ENCODE results near the gene ALK. TPM values are rescaled to one million over a fixed set of nuclear protein-coding genes. Genes with fewer than 3 reads are reported as not detected.

The ALK gene
- total RNA-seq, 1 experiment from 2014 or later = not detected

DNA sequence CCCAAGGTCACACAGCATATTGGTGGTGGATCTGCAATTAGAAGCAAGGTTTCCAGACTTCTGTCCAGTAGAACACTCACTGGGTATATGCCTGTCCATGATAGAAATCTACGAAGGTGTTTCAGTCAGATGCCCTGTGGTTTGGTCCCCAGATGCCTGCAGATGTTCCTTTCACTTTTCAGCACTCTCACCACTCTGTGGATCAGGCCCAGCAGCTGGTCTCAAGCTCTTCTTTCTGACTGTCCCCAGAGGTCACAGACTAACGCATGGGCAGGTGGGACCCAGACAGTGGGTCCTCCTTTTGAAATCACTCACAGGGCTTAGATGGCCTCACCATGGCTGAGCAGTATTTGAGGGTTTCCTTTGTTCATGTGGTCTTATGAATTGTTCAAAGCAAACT, 376.5 kb downstream of the ALK start:
- Histone ChIP-seq H3T11ph (ENCODE audit: low read length) (no peak overlapping the region), H2AK5ac (ENCODE audit: insufficient read length, low read length) (no peak overlapping the region), H3K4ac (ENCODE audit: low read depth, low read length) (no peak overlapping the region), H2BK120ac (ENCODE audit: low read depth, low read length, poor library complexity, severe bottlenecking) (no peak overlapping the region), H4K91ac (ENCODE audit: insufficient read length, low read depth, low read length) (no peak overlapping the region), H2BK12ac (ENCODE audit: insufficient read length, low read depth, low read length) (no peak overlapping the region), H3K4me1 (ENCODE audit: insufficient read depth, low read length) (no peaks in the 10 kb centered on the region), H3K9me3 (ENCODE audit: control insufficient read depth, low read depth, low read length) (no peaks in the 10 kb centered on the region), H3K23ac (ENCODE audit: insufficient read length, low read depth, low read length) (no peak overlapping the region), H3K79me1 (ENCODE audit: insufficient read depth, low read depth, low read length, poor library complexity, severe bottlenecking) (no peaks in the 10 kb centered on the region), H2BK20ac (ENCODE audit: low read depth, low read length, poor library complexity, severe bottlenecking) (no peak overlapping the region), H4K8ac (replicated peaks; ENCODE audit: insufficient read length, low read depth, low read length) (no peak overlapping the region), H3K4me2 (ENCODE audit: insufficient read depth, insufficient read length, low read length) (no peak overlapping the region), H3K27me3 (ENCODE audit: insufficient read depth, low read length) (no peaks in the 10 kb centered on the region), H3K18ac (ENCODE audit: insufficient read length, low read depth, low read length) (no peak overlapping the region), H3K79me2 (ENCODE audit: insufficient read depth, low read length) (no peaks in the 10 kb centered on the region), H3K14ac (ENCODE audit: insufficient read depth, low read length) (no peak overlapping the region), H3K9ac (ENCODE audit: extremely low read depth, insufficient read length, low read length) (no peak overlapping the region), H4K5ac (ENCODE audit: insufficient read length, low read depth, low read length) (no peak overlapping the region), H2BK15ac (ENCODE audit: low read depth, low read length) (no peak overlapping the region), H4K20me1 (ENCODE audit: control insufficient read depth, insufficient read depth, insufficient read length) (no peaks in the 10 kb centered on the region), H2AFZ (ENCODE audit: low read length) (no peak overlapping the region), H2BK5ac (ENCODE audit: insufficient read length, low read length) (no peak overlapping the region), H3K23me2 (ENCODE audit: insufficient read length, low read depth, low read length, poor library complexity, severe bottlenecking) (no peaks in the 10 kb centered on the region), H3K56ac (ENCODE audit: insufficient read length, low read depth, low read length) (no peak overlapping the region), H3K27ac (ENCODE audit: insufficient read length, low read depth, low read length) (no peak overlapping the region)
- H3K9me3 Mint-ChIP-seq = no peaks in the 10 kb centered on the region
- DNase-seq = no peak
- WGBS (ENCODE audit: extremely low coverage, insufficient read length, low lambda C conversion rate) = no CpG with 5 or more reads among the region's 2 CpGs
- no peak overlapping the region for H3K4me3 Mint-ChIP-seq
- peaks cover 0 to 2% (median 0%) of the 10 kb centered on the region in 3 experiments; a peak in 1 of 7 replicates for H3K36me3 Mint-ChIP-seq (ENCODE audit: insufficient read depth in 1 of 3, low read depth in 3 of 3)
- H3K27ac Mint-ChIP-seq = no peak overlapping the region
- TF ChIP-seq, protein P1, sequence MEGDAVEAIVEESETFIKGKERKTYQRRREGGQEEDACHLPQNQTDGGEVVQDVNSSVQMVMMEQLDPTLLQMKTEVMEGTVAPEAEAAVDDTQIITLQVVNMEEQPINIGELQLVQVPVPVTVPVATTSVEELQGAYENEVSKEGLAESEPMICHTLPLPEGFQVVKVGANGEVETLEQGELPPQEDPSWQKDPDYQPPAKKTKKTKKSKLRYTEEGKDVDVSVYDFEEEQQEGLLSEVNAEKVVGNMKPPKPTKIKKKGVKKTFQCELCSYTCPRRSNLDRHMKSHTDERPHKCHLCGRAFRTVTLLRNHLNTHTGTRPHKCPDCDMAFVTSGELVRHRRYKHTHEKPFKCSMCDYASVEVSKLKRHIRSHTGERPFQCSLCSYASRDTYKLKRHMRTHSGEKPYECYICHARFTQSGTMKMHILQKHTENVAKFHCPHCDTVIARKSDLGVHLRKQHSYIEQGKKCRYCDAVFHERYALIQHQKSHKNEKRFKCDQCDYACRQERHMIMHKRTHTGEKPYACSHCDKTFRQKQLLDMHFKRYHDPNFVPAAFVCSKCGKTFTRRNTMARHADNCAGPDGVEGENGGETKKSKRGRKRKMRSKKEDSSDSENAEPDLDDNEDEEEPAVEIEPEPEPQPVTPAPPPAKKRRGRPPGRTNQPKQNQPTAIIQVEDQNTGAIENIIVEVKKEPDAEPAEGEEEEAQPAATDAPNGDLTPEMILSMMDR (conservative IDR thresholded peaks at IDR 0.05) = no peak
- no peaks in the 10 kb centered on the region for H3K27me3 Mint-ChIP-seq (ENCODE audit: low read depth)
- no peaks in the 10 kb centered on the region for H3K4me1 Mint-ChIP-seq
